ACHN (cell line): ENCODE results near the gene KIAA1217.
A peak's percentile ranks its signal among the peaks of the same experiment; 100 is the strongest.
"Not testable (repeated sequence)": the region's sequence is repeated elsewhere in the genome, so short reads cannot be mapped to it uniquely, and the experiment has no call there.

Experiments
- DNase-seq: peaks from one replicate; pipeline ENCODE4 v3.0.0-alpha.2; 2015
- in situ Hi-C: cut with HindIII; loops from 2 replicates; pipeline ENCODE4 v1.10.0; 2017; ENCODE audit warnings: low sequenced_read_pairs, low pct_ligation_motif_present, low pct_unique_long_range_greater_than_20kb

KIAA1217 gene

GRCh38 chr10:24349379-24350001 lies 140.6 kb downstream of the KIAA1217 start:
- DNase-seq: no peak
- in situ Hi-C loops: no loop called here

GRCh38 chr10:24350070-24350921 lies 141.4 kb downstream of the KIAA1217 start:
- in situ Hi-C loops: no loop called here
- no peak for DNase-seq

GRCh38 chr10:24350922-24351225 lies 141.9 kb downstream of the KIAA1217 start:
- in situ Hi-C loops, DNase-seq: not testable (repeated sequence)

GRCh38 chr10:24351961-24352360 lies 143.0 kb downstream of the KIAA1217 start:
- in situ Hi-C loops: no loop called here
- no peak for DNase-seq

- in situ Hi-C loops: no loop called here
- DNase-seq: no peak
These were observed 143.5 kb downstream of the KIAA1217 start for GRCh38 chr10:24352399-24352798.

GRCh38 chr10:24353319-24353718 lies 144.4 kb downstream of the KIAA1217 start:
- in situ Hi-C loops: no loop called here
- DNase-seq: no peak

GRCh38 chr10:24355056-24355688 lies 146.2 kb downstream of the KIAA1217 start:
- DNase-seq: no peak
- in situ Hi-C loops: no loop called here

GRCh38 chr10:24357344-24358004 lies 148.5 kb downstream of the KIAA1217 start:
- in situ Hi-C loops: no loop called here

GRCh38 chr10:24358022-24358421 lies 149.1 kb downstream of the KIAA1217 start:
- in situ Hi-C loops: no loop called here
- no peak for DNase-seq

More at GRCh38 chr10:24357344-24358004, 148.5 kb downstream of the KIAA1217 start:
- no peak for DNase-seq

GRCh38 chr10:24360282-24361127 lies 151.6 kb downstream of the KIAA1217 start:
- DNase-seq: peak; percentile 56
- in situ Hi-C loops: no loop called here

- in situ Hi-C loops: no loop called here
These were observed 154.1 kb downstream of the KIAA1217 start for GRCh38 chr10:24363070-24363469.

GRCh38 chr10:24367688-24368087 lies 158.8 kb downstream of the KIAA1217 start:
- in situ Hi-C loops: no loop called here
- DNase-seq: no peak

More at GRCh38 chr10:24363070-24363469, 154.1 kb downstream of the KIAA1217 start:
- DNase-seq: no peak

- in situ Hi-C loops: no loop called here
- no peak for DNase-seq
These were observed 161.9 kb downstream of the KIAA1217 start for GRCh38 chr10:24370877-24371276.

- no peak for DNase-seq
- in situ Hi-C loops: no loop called here
These were observed 162.5 kb downstream of the KIAA1217 start for GRCh38 chr10:24371396-24371795.

GRCh38 chr10:24374134-24374915 lies 165.4 kb downstream of the KIAA1217 start:
- in situ Hi-C loops: no loop called here
- DNase-seq: no peak

GRCh38 chr10:24375510-24375909 lies 166.6 kb downstream of the KIAA1217 start:
- DNase-seq: no peak
- in situ Hi-C loops: no loop called here

- in situ Hi-C loops: no loop called here
- DNase-seq: no peak
These were observed 167.8 kb downstream of the KIAA1217 start for GRCh38 chr10:24376731-24377130.
